NCI-H2227 (cell line): Measurements from ENCODE around the gene S100A13.
A peak's percentile ranks its signal among the peaks of the same experiment; 100 is the strongest.

Experiments
- DNase-seq: peaks from one replicate; lab custom pipeline; 2025; ENCODE audit not compliant: unreplicated experiment; lab: John Stamatoyannopoulos, UW

Gene S100A13

GRCh38 chr1:153572569-153573015, 54.7 kb downstream of the S100A13 start:
- peak; percentile 43 for DNase-seq

DNA sequence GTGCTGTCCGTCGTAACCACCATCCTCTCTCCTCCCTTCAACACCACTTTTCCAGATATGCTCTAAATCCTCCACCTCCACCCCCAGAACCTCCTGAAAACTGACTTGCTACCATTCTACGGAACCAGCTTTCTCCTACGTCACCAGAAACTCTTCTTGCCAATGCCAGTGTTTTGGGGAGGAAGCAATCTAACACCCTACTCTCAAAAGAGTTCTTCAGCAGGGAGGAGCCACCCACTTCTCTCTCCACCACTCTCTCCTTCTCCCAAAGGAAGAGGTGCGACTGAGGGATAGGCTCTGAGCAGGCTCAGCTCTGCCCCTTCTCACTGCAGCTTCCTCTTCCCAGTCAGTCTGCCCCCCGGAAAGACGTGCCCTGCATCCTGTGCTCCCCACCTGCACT, 55.6 kb downstream of the S100A13 start:
- DNase-seq = no peak

DNA sequence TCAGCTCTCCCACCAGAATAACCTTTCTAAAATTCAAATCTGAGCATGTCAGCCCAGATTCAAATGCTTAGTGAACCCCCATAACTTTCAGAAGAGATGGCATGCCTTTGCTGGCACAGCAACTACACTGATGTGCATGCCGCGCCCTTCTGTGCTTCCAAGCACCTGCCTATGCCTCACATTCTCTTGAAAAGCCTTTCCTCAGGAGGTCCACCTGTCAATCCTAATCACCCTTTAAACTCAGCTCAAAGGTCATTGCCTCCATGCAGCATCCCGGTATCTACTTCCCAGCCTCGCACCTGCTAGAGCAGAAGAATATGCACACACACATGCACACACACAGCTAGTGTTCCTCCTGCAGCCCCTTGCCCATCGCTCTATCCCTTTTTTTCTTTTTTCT, 56.4 kb downstream of the S100A13 start:
- DNase-seq = no peak

DNA sequence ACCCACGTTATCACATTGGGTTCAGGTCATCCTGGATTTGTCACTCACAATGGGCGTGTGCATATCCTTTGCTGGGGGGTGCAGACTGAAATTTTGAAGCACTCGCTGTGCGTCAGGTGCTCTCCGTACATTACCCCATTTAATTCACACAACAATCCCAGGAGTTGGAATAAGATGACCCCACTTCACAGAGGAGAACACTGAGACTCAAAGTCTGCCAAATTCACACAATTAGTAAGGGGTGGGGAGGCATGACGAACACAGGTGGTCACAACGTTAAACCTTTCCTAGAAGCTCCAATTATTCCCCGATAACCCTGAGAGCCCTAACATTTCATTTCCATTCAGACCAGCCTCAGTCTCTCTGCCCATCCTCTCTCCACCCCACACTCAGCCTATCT, 57.8 kb downstream of the S100A13 start:
- DNase-seq = no peak
